ENCODE results near the gene DNAJC5. TPM values are rescaled to one million over a fixed set of nuclear protein-coding genes. Genes with fewer than 3 reads are reported as not detected.

Gene DNAJC5
- total RNA-seq, 1 experiment from 2014 or later: 124 TPM

GRCh38 chr20:63847237-63848002 lies 47.5 kb upstream of the DNAJC5 start:
- intact Hi-C loops (cut with micrococcal nuclease; ENCODE audit: unreplicated experiment): no loop called here
- H3K4me3 ChIP-seq (ENCODE audit: low read depth, low read length): no peak overlapping the region
- peaks cover 27% of the 10 kb centered on the region for H3K4me1 ChIP-seq
- Mint-ChIP-seq H3K4me1 (ENCODE audit: low read depth, unreplicated experiment) (no peaks in the 10 kb centered on the region), H3K4me3 (ENCODE audit: unreplicated experiment) (no peak overlapping the region), H3K27me3 (ENCODE audit: insufficient read depth, unreplicated experiment) (no peaks in the 10 kb centered on the region), H3K36me3 (ENCODE audit: insufficient read depth, unreplicated experiment) (peaks cover 10% of the 10 kb centered on the region), H3K27ac (ENCODE audit: unreplicated experiment) (no peak overlapping the region), H3K9me3 (ENCODE audit: unreplicated experiment) (no peaks in the 10 kb centered on the region)
- no TSS peak for BruUV-seq (replicated peaks)
- H3K9me3 ChIP-seq: no peaks in the 10 kb centered on the region
- DNase-seq: peak in 1 of 2 experiments; percentile 57
- TF ChIP-seq CTCF (IDR thresholded peaks at IDR 0.05; ENCODE audit: insufficient read depth in 1 of 2, low read depth in 1 of 2, low read length in 1 of 2, severe bottlenecking in 1 of 2, unreplicated experiment in 1 of 2): no peak
- ChIA-PET POLR2A (interaction anchor here (1.3 kb wide), 1 partner anchor 18 kb away, joined by 4 read pairs; the partner anchor contains the start of gene TPD52L2), CTCF (interaction anchor here (0.8 to 1.0 kb wide), 2 partner anchors 18 to 61 kb away, joined by 5 read pairs; partner anchors contain the start of gene TPD52L2)
- H3K27me3 ChIP-seq (replicated peaks; ENCODE audit: control insufficient read depth, insufficient read depth, low read length): no peaks in the 10 kb centered on the region
- H3K36me3 ChIP-seq (ENCODE audit: control insufficient read depth, insufficient read depth, low read length): no peaks in the 10 kb centered on the region

DNA sequence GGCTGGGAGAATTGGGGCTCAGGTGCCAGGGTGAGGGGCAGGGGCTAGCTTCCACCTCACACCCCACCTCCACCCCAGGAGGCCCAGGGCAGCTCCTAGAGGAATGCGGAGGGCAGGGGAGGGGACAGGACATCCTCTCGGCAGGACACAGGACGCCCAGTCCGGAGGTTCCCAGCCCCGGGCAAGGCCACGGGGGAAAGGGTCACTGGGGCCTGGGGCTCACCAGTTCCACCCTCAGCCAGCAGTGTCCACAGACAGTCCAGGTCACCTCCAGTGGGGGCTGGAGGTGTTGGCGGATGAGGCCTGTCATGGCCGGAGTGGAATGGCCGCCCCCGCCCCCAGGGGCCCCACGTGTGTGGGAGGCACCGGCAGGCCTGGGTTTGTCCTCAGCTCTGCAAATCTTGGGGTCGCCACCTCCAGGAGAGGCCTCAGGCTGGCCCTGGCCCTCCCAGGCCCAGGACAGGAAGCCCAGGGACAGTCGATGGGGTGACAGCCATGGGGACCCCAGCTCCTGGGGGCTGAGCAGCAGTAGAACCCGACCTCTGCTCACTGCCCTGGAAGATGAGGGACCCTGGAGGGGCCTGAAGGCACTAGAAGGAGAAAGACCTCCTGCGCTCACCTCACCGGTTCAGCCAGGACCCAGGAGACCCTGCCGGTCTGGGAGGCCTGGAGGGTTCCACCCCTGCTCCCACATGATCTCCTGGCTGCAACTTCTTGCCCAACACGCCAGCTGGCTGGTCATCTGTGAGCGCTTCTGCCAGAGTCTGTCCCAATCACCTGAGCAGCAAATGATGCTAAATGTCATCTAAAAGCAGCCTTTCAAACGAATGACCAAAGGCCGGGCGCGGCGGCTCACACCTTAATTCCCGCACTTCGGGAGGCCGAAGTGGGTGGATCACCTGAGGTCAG lies 46.7 kb upstream of the DNAJC5 start:
- Mint-ChIP-seq H3K4me3 (ENCODE audit: unreplicated experiment) (no peak overlapping the region), H3K4me1 (ENCODE audit: low read depth, unreplicated experiment) (no peaks in the 10 kb centered on the region), H3K27me3 (ENCODE audit: insufficient read depth, unreplicated experiment) (no peaks in the 10 kb centered on the region), H3K36me3 (ENCODE audit: insufficient read depth, unreplicated experiment) (peaks cover 12% of the 10 kb centered on the region), H3K27ac (ENCODE audit: unreplicated experiment) (no peak overlapping the region), H3K9me3 (ENCODE audit: unreplicated experiment) (no peaks in the 10 kb centered on the region)
- H3K27me3 ChIP-seq (replicated peaks; ENCODE audit: control insufficient read depth, insufficient read depth, low read length): no peaks in the 10 kb centered on the region
- no TSS peak for BruUV-seq (replicated peaks)
- intact Hi-C loops (cut with micrococcal nuclease; ENCODE audit: unreplicated experiment): no loop called here
- no peak for TF ChIP-seq CTCF (IDR thresholded peaks at IDR 0.05; ENCODE audit: insufficient read depth in 1 of 2, low read depth in 1 of 2, low read length in 1 of 2, severe bottlenecking in 1 of 2, unreplicated experiment in 1 of 2)
- no peaks in the 10 kb centered on the region for H3K9me3 ChIP-seq
- no peak overlapping the region for H3K4me3 ChIP-seq (ENCODE audit: low read depth, low read length)
- POLR2A ChIA-PET: interaction anchor here (1.3 kb wide), 1 partner anchor 17 kb away, joined by 4 read pairs; the partner anchor contains the start of gene TPD52L2
- DNase-seq: peak in 1 of 2 experiments; percentile 80
- H3K4me1 ChIP-seq: peaks cover 27% of the 10 kb centered on the region
- CTCF ChIA-PET: interaction anchor here (0.7 to 1.0 kb wide), 3 partner anchors 17 to 309 kb away, joined by 5 to 7 read pairs (median 5); partner anchors contain the start of gene TPD52L2
- H3K36me3 ChIP-seq (ENCODE audit: control insufficient read depth, insufficient read depth, low read length): no peaks in the 10 kb centered on the region
